Daoy (cell line): ENCODE measurements around the gene ACTN1. TPM values are rescaled to one million over a fixed set of nuclear protein-coding genes. Genes with fewer than 3 reads are reported as not detected.
A peak's percentile ranks its signal among the peaks of the same experiment; 100 is the strongest.

ENCODE experiments used
- DNase-seq: peaks from one replicate; pipeline ENCODE4 v3.0.0-alpha.2; 2015; ENCODE audit warnings: low read depth
- total RNA-seq: library from RNA; depleted of rRNA; stranded (reverse); fragments of >200 nt; shearing (Covaris generic); gene quantifications from 2 replicates; pipeline ENCODE4 v1.2.3, GENCODE V29; 2014; rRNA removed

The ACTN1 gene
- total RNA-seq, 1 experiment from 2014 or later = 317 TPM

DNA sequence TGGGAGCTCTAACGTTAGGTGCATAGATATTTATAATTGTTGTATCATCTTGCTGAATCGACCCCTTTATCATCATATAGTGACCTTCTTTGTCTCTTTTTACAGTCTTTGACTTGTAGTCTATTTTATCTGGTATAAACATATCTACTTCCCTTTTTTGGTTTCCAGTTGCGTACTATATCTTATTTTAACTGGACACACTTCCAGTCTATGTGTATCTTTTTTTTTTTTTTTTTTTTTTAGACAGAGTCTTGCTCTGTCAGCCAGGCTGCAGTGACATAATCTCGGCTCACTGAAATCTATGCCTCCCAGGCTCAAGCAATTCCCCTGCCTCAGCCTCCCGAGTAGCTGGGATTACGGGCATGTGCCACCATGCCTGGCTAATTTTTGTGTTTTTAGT, 144.3 kb downstream of the ACTN1 start:
- DNase-seq = no peak

DNA sequence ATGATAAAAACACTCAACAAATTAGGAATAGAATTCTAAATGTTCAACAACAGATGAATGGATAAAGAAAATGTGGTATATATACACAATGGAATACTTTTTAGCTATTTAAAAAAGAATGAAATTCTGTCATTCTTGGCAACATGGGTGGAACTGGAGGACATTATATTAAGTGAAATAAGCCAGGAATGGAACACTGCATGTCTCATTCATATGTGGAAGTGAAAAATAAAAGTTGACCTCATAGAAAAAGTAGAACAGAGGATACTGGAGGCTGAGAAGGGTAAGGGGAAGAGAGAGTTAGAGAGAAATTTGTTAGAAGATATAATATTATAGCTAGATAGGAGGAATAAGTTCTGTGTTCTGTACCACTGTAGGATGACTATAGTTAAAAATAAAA, 150.4 kb downstream of the ACTN1 start:
- no peak for DNase-seq

DNA sequence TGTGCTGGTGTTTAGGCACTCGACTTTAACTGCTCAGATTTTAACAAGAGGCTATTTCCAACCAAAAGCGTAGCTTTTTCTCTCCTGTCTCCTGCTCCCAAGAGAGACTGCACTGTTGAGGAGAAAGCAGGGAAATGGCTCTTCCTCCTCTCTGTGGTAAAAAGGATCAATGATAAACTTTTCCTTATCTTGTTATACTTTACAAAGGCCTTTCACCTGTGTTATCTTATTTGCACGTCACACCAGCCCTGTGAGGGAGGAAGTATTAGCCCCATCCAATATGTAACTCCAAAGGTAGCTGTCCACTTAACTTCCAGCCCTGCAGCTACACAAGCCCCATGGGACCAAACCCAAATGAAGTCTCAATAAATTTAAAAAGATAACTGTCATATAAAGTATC, 153.4 kb downstream of the ACTN1 start:
- DNase-seq = no peak

DNA sequence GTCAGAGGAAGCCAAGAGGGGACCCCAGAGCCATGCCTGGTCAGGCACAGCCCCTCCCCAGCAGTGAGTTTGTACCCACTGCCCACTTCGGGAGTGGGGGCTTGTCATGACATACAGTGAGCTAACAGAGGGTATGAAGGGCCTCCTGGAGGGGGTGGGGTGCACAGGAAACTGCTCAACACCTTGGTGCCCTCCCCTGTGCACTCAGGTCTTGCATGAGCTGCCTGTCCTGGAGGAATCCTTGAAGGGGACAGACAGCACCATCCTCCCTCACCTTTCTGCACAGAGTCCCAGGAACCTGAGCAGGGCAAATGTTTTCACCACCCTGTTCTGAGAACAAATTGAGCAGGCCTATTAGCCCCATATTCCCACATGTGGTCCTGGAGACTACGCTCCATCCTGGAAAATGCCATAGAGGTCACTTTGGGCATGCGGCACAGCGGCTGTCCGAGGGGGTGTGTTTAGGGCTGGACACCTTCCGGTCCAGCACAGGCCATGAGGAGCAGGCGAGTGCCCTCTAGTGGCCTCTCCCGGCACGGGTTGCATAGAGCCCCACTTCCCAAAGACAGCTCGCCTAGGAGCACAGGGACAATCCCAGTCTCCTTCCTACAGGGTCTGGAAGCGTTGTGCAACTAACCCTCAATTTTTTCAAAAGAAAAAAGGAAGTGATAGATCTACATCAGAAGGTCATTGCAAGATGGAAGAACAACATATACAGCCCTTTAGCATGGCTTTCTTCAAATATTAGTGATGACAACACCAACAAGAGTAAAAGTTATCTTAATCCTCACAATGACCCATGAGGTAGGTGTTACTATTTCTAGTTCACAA, 154.4 kb downstream of the ACTN1 start:
- DNase-seq = peak; percentile 87

DNA sequence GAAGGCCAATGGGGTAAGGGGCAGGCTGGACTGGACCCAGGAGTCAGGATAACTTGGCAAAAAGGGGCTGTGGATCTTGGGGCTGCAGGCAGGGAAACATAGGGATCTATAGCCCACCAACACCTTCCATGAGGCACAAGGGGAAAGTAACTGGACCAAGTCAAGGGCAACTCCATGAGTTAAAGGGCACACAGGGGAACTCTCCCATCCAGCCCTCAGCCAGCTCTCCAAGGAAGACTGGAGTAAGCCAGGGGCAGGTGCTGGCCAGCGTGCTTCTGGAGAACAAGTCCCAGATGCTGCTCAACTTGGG, 154.9 kb downstream of the ACTN1 start:
- no peak for DNase-seq

Other genes with a start within 250 kb of the ACTN1 start
- gene ZFP36L1, start 186.2 kb downstream of the ACTN1 start, total RNA-seq = 34.7 and 50.9 TPM in 2 replicates
- gene DCAF5, start 173.8 kb upstream of the ACTN1 start, total RNA-seq = 7.8 and 9.7 TPM in 2 replicates
- 19.3 and 26.8 TPM in 2 replicates for gene EXD2, start 212.2 kb upstream of the ACTN1 start, total RNA-seq